Muscle of leg (tissue), 11 donors: ENCODE data around the gene CASP14. TPM values are rescaled to one million over a fixed set of nuclear protein-coding genes. Genes with fewer than 3 reads are reported as not detected.
A peak's percentile ranks its signal among the peaks of the same experiment; 100 is the strongest.
"Not testable (repeated sequence)": the region's sequence is repeated elsewhere in the genome, so short reads cannot be mapped to it uniquely, and the experiment has no call there.

Source experiments
- DNase-seq: peaks from one replicate; pipeline ENCODE4 v3.0.0; 2013
- H3K27ac ChIP-seq: one replicate; pipeline ENCODE4 v1.5.1; 2013; ENCODE audit warnings: mild to moderate bottlenecking, low read length, control low read depth
- H3K27me3 ChIP-seq: one replicate; pipeline ENCODE4 v1.6.1; 2013; ENCODE audit warnings: low read length; ENCODE audit not compliant: control insufficient read depth, insufficient read depth
- H3K36me3 ChIP-seq: one replicate; pipeline ENCODE4 v1.6.1; 2013; ENCODE audit warnings: low read length; ENCODE audit not compliant: control insufficient read depth, insufficient read depth
- H3K4me1 ChIP-seq: one replicate; pipeline ENCODE4 v1.6.1; 2013; ENCODE audit warnings: low read length; ENCODE audit not compliant: control insufficient read depth, insufficient read depth
- H3K4me3 ChIP-seq: one replicate; pipeline ENCODE4 v1.5.1; 2013; ENCODE audit warnings: low read length, control low read depth
- H3K9me3 ChIP-seq: replicated peaks from 2 replicates; pipeline ENCODE4 v1.6.1; 2013; ENCODE audit warnings: low read depth, low read length; ENCODE audit not compliant: control insufficient read depth
- WGBS: methylation state at CpG from one replicate; pipeline ENCODE4 v1.1.5; 2013; ENCODE audit warnings: missing lambda C conversion rate; ENCODE audit not compliant: insufficient coverage; 5-methylcytosine and 5-hydroxymethylcytosine counted together
- polyA plus RNA-seq, 8 donors: library from polyadenylated mRNA; unstranded; fragments of 120-200 nt; gene quantifications; one replicate each; pipeline versions ENCODE4 v1.2.1 to v1.2.3, GENCODE V29; 2013; ENCODE audit warnings: inconsistent platforms in 1 of 8, low replicate concordance in 1 of 8; ENCODE audit not compliant: insufficient read length in 8 of 8, insufficient read depth in 1 of 8
- total RNA-seq: library from RNA; stranded (reverse); fragments of 120-200 nt; gene quantifications from one replicate; pipeline ENCODE4 v1.2.4, GENCODE V29; 2013

The CASP14 gene
- total and polyA plus RNA-seq, 9 donors, result 0.04 to 0.17 (median 0.12) TPM; not detected in 4

DNA sequence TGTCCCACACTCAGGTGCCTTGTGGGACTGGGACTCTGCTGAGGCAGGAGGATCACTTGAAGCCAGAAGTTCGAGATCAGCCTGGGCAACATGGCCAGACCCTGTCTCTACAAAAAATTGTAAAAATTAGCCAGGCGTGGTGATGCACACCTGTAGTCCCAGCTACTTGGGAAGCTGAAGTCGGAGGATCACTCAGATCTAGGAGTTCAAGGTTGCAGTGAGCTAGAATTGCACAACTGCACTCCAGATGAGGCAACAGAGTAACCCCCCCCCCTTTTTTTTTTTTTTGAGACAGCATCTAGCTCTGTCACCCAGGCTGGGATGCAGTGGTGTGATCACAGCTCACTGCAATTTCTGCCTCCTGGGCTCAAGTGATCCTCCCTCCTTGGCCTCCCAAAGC is 46.9 kb downstream of the CASP14 start:
- no peaks in the 10 kb centered on the region for H3K27me3 ChIP-seq
- no peaks in the 10 kb centered on the region for H3K36me3 ChIP-seq
- peaks cover 5% of the 10 kb centered on the region for H3K4me1 ChIP-seq
- WGBS, result 79% methylated on average over 3 of the region's 3 CpGs
- no peak overlapping the region for H3K27ac ChIP-seq
- no peak for DNase-seq
- H3K4me3 ChIP-seq, result no peak overlapping the region
- H3K9me3 ChIP-seq, result no peaks in the 10 kb centered on the region

- not testable (repeated sequence) for H3K9me3 ChIP-seq, H3K4me3 ChIP-seq, H3K27ac ChIP-seq, H3K27me3 ChIP-seq, H3K4me1 ChIP-seq, DNase-seq, H3K36me3 ChIP-seq
- WGBS, result 78% methylated on average over 4 of the region's 6 CpGs
Measured at GRCh38 chr19:15097980-15098379, 48.7 kb downstream of the CASP14 start.

GRCh38 chr19:15098460-15098859 is 49.2 kb downstream of the CASP14 start:
- no peak for DNase-seq
- WGBS, result 75% methylated on average over 7 of the region's 10 CpGs
- Histone ChIP-seq H3K36me3 (no peaks in the 10 kb centered on the region), H3K4me1 (no peaks in the 10 kb centered on the region), H3K9me3 (peaks cover 3% of the 10 kb centered on the region), H3K27ac (no peak overlapping the region), H3K27me3 (no peaks in the 10 kb centered on the region), H3K4me3 (no peak overlapping the region)

DNA sequence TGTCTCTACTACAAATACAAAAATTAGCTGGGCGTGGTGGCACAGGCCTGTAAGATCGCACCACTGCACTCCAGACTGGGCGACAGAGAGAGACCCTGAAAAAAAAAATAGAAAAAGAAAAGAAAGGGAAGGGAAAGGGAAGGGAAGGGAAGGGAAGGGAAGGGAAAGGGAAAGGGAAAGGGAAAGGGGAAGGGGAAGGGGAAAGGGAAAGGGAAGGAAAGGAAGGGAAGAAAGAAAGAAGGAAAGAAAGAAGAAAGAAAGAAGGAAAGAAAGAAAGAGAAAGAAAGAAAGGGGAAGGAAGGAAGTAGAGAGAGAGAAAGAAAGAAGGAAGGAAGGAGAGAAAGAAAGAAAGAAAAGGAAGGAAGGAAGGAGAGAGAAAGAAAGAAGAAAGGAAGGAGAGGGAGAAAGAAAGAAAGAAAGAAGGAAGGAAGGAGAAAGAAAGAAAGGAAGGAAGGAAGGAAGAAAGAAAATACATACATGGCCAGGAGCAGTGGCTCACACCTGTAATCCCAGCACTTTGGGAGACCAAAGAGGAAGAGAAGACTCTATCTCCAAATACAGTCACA is 49.8 kb downstream of the CASP14 start:
- 78% methylated on average over 3 of the region's 3 CpGs for WGBS
- no peak overlapping the region for H3K27ac ChIP-seq
- no peaks in the 10 kb centered on the region for H3K27me3 ChIP-seq
- no peaks in the 10 kb centered on the region for H3K4me1 ChIP-seq
- H3K9me3 ChIP-seq, result peaks cover 6% of the 10 kb centered on the region
- no peaks in the 10 kb centered on the region for H3K36me3 ChIP-seq
- H3K4me3 ChIP-seq, result no peak overlapping the region
- no peak for DNase-seq

GRCh38 chr19:15101479-15102082 is 52.3 kb downstream of the CASP14 start:
- Histone ChIP-seq H3K36me3 (no peaks in the 10 kb centered on the region), H3K4me3 (no peak overlapping the region), H3K9me3 (peaks cover 10% of the 10 kb centered on the region), H3K4me1 (no peaks in the 10 kb centered on the region), H3K27ac (no peak overlapping the region), H3K27me3 (no peaks in the 10 kb centered on the region)
- WGBS, result 69% methylated on average over 2 of the region's 3 CpGs
- DNase-seq, result no peak

DNA sequence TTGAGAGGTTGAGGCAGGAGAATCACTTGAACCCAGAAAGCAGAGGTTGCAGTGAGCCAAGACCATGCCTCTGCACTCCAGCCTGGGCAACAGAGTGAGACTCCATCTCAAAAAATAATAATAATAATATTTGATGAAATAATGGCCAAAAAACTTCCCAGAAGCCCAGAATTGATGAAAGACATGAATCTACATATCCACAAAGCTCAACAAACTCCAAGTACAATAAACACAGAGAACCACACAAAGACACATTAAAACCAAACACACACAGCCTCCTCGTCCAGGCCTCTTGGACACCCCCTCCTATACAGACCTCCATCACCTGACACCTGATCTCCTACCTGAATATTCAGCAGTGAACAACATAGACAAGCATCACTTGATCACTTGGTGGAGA is 54.7 kb downstream of the CASP14 start:
- WGBS, result no CpG with 5 or more reads among the region's 1 CpG
- Histone ChIP-seq H3K36me3 (peaks cover 2% of the 10 kb centered on the region), H3K9me3 (peaks cover 10% of the 10 kb centered on the region), H3K4me3 (no peak overlapping the region), H3K27ac (no peak overlapping the region), H3K4me1 (peaks cover 15% of the 10 kb centered on the region), H3K27me3 (no peaks in the 10 kb centered on the region)
- DNase-seq, result no peak

DNA sequence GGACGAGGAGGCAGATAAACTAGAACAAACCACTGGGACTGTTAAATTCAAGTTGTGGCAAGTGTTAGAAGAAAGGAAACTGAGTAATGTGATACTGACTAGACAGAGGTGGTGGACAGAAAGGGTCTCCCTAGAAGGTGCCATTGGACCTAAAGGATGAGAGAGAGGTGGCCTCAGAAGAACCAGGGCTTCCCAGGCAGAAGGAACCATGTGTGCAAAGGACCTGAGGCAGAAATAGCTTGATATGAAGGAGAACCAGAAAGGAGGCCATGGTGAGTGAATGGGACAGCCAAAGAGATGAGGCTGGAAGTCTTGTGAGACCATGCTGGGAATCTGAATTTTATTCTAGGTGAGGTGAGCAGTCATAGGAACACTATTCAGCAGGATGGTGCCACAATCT is 55.1 kb downstream of the CASP14 start:
- Histone ChIP-seq H3K27me3 (no peaks in the 10 kb centered on the region), H3K9me3 (peaks cover 10% of the 10 kb centered on the region), H3K4me1 (peaks cover 15% of the 10 kb centered on the region), H3K36me3 (peaks cover 6% of the 10 kb centered on the region), H3K27ac (no peak overlapping the region), H3K4me3 (no peak overlapping the region)
- DNase-seq, result no peak
- 71% methylated on average over 1 of the region's 1 CpG for WGBS

DNA sequence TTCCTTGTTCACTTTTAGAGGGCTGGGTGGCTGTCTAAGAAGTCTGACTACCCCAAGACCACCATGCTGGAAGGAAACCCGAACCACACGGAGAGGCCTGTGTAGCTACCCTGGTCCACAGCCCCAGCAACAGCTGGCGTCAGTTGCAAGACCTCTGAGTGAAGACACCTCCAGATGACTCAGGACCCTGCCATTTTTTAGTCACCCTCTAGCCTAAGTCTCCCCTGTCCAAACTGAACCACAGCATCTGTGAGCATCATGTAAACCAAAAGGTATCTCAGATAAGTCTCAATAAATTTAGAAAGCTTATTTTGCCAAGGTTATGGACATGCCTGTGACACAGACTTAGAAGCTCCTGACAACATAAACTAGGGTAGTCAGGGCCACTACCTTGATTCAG is 55.8 kb downstream of the CASP14 start:
- peaks cover 15% of the 10 kb centered on the region for H3K4me1 ChIP-seq
- H3K4me3 ChIP-seq, result no peak overlapping the region
- no peak overlapping the region for H3K27ac ChIP-seq
- 100% methylated on average over 2 of the region's 3 CpGs for WGBS
- H3K27me3 ChIP-seq, result no peaks in the 10 kb centered on the region
- DNase-seq, result no peak
- peaks cover 10% of the 10 kb centered on the region for H3K9me3 ChIP-seq
- H3K36me3 ChIP-seq, result peaks cover 8% of the 10 kb centered on the region

DNA sequence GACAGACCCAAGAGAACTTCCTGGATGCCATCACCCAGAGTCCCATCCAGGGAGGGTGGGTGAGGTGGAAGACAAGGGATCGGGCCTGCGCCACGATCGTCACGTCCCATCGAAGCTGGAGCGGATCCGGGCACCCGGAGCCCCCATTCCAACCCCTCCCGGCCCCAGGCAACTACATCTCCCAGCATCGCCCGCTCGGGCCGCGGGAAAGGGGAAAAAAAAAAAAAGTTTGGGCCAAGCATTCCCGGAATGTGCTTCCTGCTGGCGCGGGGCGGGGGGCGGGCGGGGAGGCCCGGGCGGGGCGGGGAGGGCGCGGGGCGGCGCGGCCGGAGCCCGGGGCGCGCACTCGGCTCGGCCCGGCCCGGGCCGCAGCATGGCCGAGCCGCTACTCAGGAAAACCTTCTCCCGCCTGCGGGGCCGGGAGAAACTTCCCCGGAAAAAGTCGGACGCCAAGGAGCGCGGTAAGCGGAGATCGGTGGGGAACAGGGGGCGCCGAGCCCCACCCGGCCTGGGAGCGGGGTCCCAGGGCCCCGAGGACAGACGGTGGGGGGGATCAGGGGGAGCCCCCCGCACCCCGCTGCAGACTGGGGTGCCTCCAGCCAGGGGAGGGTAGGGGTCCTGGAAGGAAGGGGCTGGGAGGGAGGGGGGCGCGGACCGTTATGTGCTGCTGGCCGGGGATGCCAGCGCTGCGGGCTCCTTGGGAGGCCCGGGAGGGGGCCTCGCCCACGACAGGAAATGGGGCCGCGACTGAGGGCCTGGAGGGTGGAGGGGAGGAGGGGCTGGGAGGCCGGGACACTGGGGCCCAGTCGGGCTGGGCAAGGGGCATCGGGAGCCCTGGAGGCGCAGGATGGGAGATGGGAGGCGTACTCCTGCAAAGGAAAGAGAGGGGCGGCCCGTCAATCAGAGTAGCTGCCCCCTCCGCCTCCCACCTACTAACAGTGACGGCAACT is 58.1 kb downstream of the CASP14 start, which contains the start of gene SYDE1:
SYDE1 (plus strand) TSS at position 341 of the 950 bp plus-strand sequence; CDS start at position 374, 33 bp downstream.
- DNase-seq, result peak; percentile 86

More for the DNA sequence above, 58.1 kb downstream of the CASP14 start, which contains the start of gene SYDE1:
- Histone ChIP-seq H3K9me3 (peaks cover 10% of the 10 kb centered on the region), H3K4me1 (peaks cover 15% of the 10 kb centered on the region), H3K27ac (peak within 1 kb of the TSS; percentile 76), H3K27me3 (no peaks in the 10 kb centered on the region), H3K4me3 (peak within 1 kb of the TSS; percentile 83), H3K36me3 (peaks cover 31% of the 10 kb centered on the region)
- WGBS, result under 1% methylated on average over 56 of the region's 78 CpGs
